GM10266 (cell line): ENCODE measurements around the gene LCN1.
"Not testable (repeated sequence)": the region's sequence is repeated elsewhere in the genome, so short reads cannot be mapped to it uniquely, and the experiment has no call there.

ENCODE experiments used
- DNase-seq: peaks from one replicate; pipeline ENCODE4 v3.0.0; 2012; ENCODE audit errors: extremely low spot score
- CTCF ChIP-seq: IDR thresholded peaks from 2 replicates; pipeline ENCODE4 v1.5.1; 2012; ENCODE audit warnings: mild to moderate bottlenecking, low read depth; ENCODE audit not compliant: control insufficient read depth, insufficient read depth; ENCODE audit errors: missing control alignments

LCN1 gene

GRCh38 chr9:135526730-135527571 lies 5.7 kb downstream of the LCN1 start:
- no peak for TF ChIP-seq CTCF
- DNase-seq: no peak

- DNase-seq: not testable (repeated sequence)
Measured at GRCh38 chr9:135528842-135529435, 7.7 kb downstream of the LCN1 start.

GRCh38 chr9:135530146-135530545 lies 8.9 kb downstream of the LCN1 start:
- TF ChIP-seq CTCF: no peak
- no peak for DNase-seq

GRCh38 chr9:135531096-135531495 lies 9.9 kb downstream of the LCN1 start:
- TF ChIP-seq CTCF: no peak
- no peak for DNase-seq

- DNase-seq: no peak
- no peak for TF ChIP-seq CTCF
Measured at GRCh38 chr9:135533113-135533512, 11.9 kb downstream of the LCN1 start.

GRCh38 chr9:135533674-135534073 lies 12.4 kb downstream of the LCN1 start:
- DNase-seq: no peak
- TF ChIP-seq CTCF: no peak

GRCh38 chr9:135534192-135534711 lies 13.0 kb downstream of the LCN1 start:
- DNase-seq: not testable (repeated sequence)

- DNase-seq: not testable (repeated sequence)
Measured at GRCh38 chr9:135534826-135535225, 13.6 kb downstream of the LCN1 start.

GRCh38 chr9:135535631-135536030 lies 14.4 kb downstream of the LCN1 start:
- not testable (repeated sequence) for DNase-seq
